ENCODE data around the gene EFNA3. TPM values are rescaled to one million over a fixed set of nuclear protein-coding genes. Genes with fewer than 3 reads are reported as not detected.
A peak's percentile ranks its signal among the peaks of the same experiment; 100 is the strongest.

The EFNA3 gene
- total RNA-seq, 4 donors from 2014 or later: 111 to 150 (median 129) TPM

GRCh38 chr1:155082301-155083051 lies 3.8 kb downstream of the EFNA3 start:
- intact Hi-C loops (cut with DNase I; ENCODE audit: low total_unique reads): loop anchor here (2.0 to 5.0 kb wide), 2 partner anchors 18 to 35 kb away; no protein-coding TSS in a partner anchor
- no peak for TF ChIP-seq CTCF (IDR thresholded peaks at IDR 0.05)
- TF ChIP-seq POLR2A (IDR thresholded peaks at IDR 0.05): no peak
- no peak overlapping the region for H3K4me3 ChIP-seq (ENCODE audit: low read depth, poor library complexity, severe bottlenecking)
- WGBS, 2 donors: 3 to 4% methylated on average over 36 of the region's 36 CpGs
- no peak for DNase-seq (ENCODE audit: low spot score in 2 of 2)

- intact Hi-C loops (cut with DNase I; ENCODE audit: low total_unique reads): loop anchor here (2.0 to 5.0 kb wide), 2 partner anchors 18 to 36 kb away; no protein-coding TSS in a partner anchor
Measured at GRCh38 chr1:155083052-155083541, 4.5 kb downstream of the EFNA3 start.

GRCh38 chr1:155083865-155084721 lies 5.5 kb downstream of the EFNA3 start:
- no peak overlapping the region for H3K4me3 ChIP-seq (ENCODE audit: low read depth, poor library complexity, severe bottlenecking)
- intact Hi-C loops (cut with DNase I; ENCODE audit: low total_unique reads): loop anchor here (2.0 to 5.0 kb wide), 2 partner anchors 19 to 37 kb away; no protein-coding TSS in a partner anchor
- TF ChIP-seq POLR2A (IDR thresholded peaks at IDR 0.05): no peak
- TF ChIP-seq CTCF (IDR thresholded peaks at IDR 0.05): no peak
- WGBS, 2 donors: 15 to 19% methylated on average over 21 of the region's 21 CpGs
- DNase-seq (ENCODE audit: low spot score in 2 of 2): peak; percentile 84 to 93

More at GRCh38 chr1:155083052-155083541, 4.5 kb downstream of the EFNA3 start:
- TF ChIP-seq CTCF (IDR thresholded peaks at IDR 0.05): no peak
- TF ChIP-seq POLR2A (IDR thresholded peaks at IDR 0.05): no peak
- DNase-seq (ENCODE audit: low spot score in 2 of 2): peak in 1 of 2 donors; percentile 93
- H3K4me3 ChIP-seq (ENCODE audit: low read depth, poor library complexity, severe bottlenecking): no peak overlapping the region
- WGBS, 2 donors: 27 to 30% methylated on average over 3 to 5 of the region's 6 CpGs

- peak; percentile 92 to 99 for DNase-seq (ENCODE audit: low spot score in 2 of 2)
Measured at GRCh38 chr1:155084722-155085503, 6.3 kb downstream of the EFNA3 start.

More at GRCh38 chr1:155084722-155085503, 6.3 kb downstream of the EFNA3 start:
- H3K4me3 ChIP-seq (ENCODE audit: low read depth, poor library complexity, severe bottlenecking): peak overlapping the region; percentile 26
- 0 to 2% methylated on average over 34 to 38 of the region's 67 CpGs for WGBS, 2 donors
- intact Hi-C loops (cut with DNase I; ENCODE audit: low total_unique reads): loop anchor here (5.0 kb wide), 1 partner anchor 38 kb away; no protein-coding TSS in a partner anchor
- no peak for TF ChIP-seq POLR2A (IDR thresholded peaks at IDR 0.05)
- peak in 1 of 3 donors; percentile 95 for TF ChIP-seq CTCF (IDR thresholded peaks at IDR 0.05)
